ACC112 (cell line): ENCODE measurements around the gene TYSND1.
A peak's percentile ranks its signal among the peaks of the same experiment; 100 is the strongest.
"Not testable (repeated sequence)": the region's sequence is repeated elsewhere in the genome, so short reads cannot be mapped to it uniquely, and the experiment has no call there.

Source experiments
- H2AFZ ChIP-seq: fragments of 200-600 bp; sonication (generic); one replicate; pipeline ENCODE4 v1.6.0; 2017; ENCODE audit warnings: antibody characterized with exemption, low read length; ENCODE audit not compliant: unreplicated experiment
- H3K27ac ChIP-seq: fragments of 200-600 bp; sonication (generic); 2 replicates; pipeline ENCODE4 v1.5.1; 2014; ENCODE audit warnings: low read depth, mild to moderate bottlenecking, antibody characterized with exemption, low read length, moderate library complexity
- H3K27me3 ChIP-seq: fragments of 200-600 bp; sonication (generic); 2 replicates; pipeline ENCODE4 v1.6.1; 2014; ENCODE audit warnings: mild to moderate bottlenecking, antibody characterized with exemption, low read length, moderate library complexity, mixed read lengths; ENCODE audit not compliant: insufficient read depth
- H3K36me3 ChIP-seq: fragments of 200-600 bp; sonication (generic); 2 replicates; pipeline ENCODE4 v1.6.1; 2016; ENCODE audit warnings: mild to moderate bottlenecking, antibody characterized with exemption, low read length, moderate library complexity, mixed read lengths; ENCODE audit not compliant: insufficient read depth
- H3K4me1 ChIP-seq: fragments of 200-600 bp; sonication (generic); one replicate; pipeline ENCODE4 v1.6.1; 2016; ENCODE audit warnings: low read length, mixed read lengths; ENCODE audit not compliant: insufficient read depth, unreplicated experiment, control insufficient read depth
- H3K4me3 ChIP-seq: fragments of 200-600 bp; sonication (generic); 2 replicates; pipeline ENCODE4 v1.5.1; 2014; ENCODE audit warnings: mild to moderate bottlenecking, low read depth, low read length
- H3K79me2 ChIP-seq: fragments of 200-600 bp; sonication (generic); one replicate; pipeline ENCODE4 v1.6.0; 2016; ENCODE audit warnings: low read length; ENCODE audit not compliant: control insufficient read depth, unreplicated experiment, insufficient read depth

TYSND1 gene

DNA sequence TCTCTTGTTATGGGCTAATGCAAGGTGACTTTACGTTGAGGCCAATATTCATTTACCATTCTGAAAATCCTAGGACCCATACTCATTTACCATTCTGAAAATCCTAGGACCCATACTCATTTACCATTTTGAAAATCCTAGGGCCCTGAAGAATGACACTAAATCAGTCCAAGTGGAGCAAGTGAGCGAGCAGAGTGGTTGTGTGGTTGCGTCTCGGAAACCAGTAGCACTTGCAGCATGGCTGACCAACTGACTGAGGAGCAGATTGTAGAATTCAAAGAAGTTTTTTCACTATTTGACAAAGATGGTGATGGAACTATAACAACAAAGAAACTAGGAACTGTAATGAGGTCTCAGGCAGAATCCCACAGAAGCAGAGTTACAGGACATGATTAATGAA lies 16.9 kb upstream of the TYSND1 start:
- Histone ChIP-seq H3K27me3 (no peaks in the 10 kb centered on the region), H3K4me1 (peaks cover 61% of the 10 kb centered on the region), H3K27ac (peak overlapping the region; percentile 55), H2AFZ (no peak overlapping the region), H3K36me3 (peaks cover 45% of the 10 kb centered on the region), H3K79me2 (peaks cover 92% of the 10 kb centered on the region), H3K4me3 (peak overlapping the region; percentile 38; the same call in 1 of the 2 replicates)

DNA sequence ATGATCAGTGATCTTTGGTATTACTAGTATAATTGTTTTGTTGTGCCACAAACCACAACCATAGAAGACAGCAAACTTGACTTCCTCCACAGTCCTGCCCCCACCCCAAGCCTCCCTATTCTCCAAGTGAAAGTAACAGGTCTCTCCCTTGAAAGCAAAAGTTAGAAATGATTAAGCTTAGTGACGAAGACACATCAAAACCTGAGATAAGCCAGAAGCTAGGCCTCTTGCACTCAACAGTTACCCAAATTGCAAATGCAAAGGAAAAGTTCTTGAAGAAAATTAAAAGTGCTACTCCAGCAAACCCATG lies 16.3 kb upstream of the TYSND1 start:
- Histone ChIP-seq H3K27ac (peak overlapping the region; percentile 55), H3K36me3 (peaks cover 51% of the 10 kb centered on the region), H2AFZ (no peak overlapping the region), H3K4me1 (peaks cover 61% of the 10 kb centered on the region), H3K27me3 (no peaks in the 10 kb centered on the region), H3K79me2 (peaks cover 92% of the 10 kb centered on the region), H3K4me3 (peak overlapping the region; percentile 50)

DNA sequence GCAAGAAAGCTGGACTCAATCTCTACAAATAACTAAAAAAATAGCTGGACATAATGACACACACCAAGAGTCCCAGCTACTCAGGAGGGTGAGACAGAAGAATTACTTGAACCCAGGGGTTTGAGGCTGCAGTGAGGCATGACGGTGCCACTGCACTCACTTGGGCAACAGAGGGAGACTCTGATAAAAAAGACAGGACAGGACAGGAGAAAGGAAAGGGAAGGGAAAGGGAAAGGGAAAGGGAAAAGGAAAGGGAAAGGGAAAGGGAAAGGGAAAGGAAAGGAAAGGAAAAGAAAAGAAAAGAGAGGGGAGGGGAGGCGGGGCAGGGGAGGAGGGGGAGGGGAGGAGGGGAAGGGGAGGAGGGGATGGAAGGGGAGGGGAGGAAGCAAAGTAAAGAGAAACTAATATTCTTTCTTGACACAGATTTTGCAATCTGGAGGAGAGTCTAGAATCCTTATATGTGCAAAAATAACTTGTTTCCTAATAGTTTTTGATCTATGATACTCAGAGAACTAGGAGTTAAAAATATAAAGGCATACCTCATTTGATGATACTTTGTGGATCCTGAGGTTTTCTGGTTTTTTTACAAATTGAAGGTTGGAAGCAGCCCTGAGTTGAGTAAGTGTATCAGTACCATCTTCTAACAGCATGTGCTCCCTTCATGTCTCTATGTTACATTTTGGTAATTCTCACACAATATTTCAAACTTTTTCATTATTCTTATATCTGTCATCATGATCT lies 15.8 kb upstream of the TYSND1 start:
- Histone ChIP-seq H3K36me3 (peaks cover 55% of the 10 kb centered on the region), H3K4me3 (peak overlapping the region; percentile 50)

DNA sequence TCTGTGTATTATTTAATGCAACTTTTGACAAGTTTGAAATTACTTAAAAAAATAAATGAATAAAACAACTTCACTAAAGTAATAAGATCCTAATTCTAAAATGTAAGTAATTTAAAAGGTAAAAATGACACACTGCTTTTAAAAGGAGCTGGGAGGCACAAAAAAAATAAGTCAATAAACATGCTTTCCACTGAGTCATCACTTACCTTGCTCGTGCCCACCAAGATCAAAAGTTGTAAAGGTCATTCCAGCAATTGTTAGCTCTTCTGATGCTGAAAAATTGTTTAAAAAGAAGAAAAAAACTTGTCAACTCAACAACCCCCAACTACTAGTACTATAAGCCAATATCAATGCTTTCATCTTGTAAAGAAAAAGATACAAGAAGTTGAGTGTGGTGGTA lies 14.3 kb upstream of the TYSND1 start:
- Histone ChIP-seq H3K36me3 (peaks cover 50% of the 10 kb centered on the region), H2AFZ (no peak overlapping the region), H3K79me2 (peaks cover 87% of the 10 kb centered on the region), H3K27me3 (no peaks in the 10 kb centered on the region), H3K4me3 (no peak overlapping the region), H3K27ac (peak overlapping the region; percentile 52), H3K4me1 (peaks cover 54% of the 10 kb centered on the region)

More for the DNA sequence above, 15.8 kb upstream of the TYSND1 start:
- H2AFZ ChIP-seq: no peak overlapping the region
- peaks cover 92% of the 10 kb centered on the region for H3K79me2 ChIP-seq
- no peaks in the 10 kb centered on the region for H3K27me3 ChIP-seq
- H3K27ac ChIP-seq: peak overlapping the region; percentile 55
- peaks cover 58% of the 10 kb centered on the region for H3K4me1 ChIP-seq

DNA sequence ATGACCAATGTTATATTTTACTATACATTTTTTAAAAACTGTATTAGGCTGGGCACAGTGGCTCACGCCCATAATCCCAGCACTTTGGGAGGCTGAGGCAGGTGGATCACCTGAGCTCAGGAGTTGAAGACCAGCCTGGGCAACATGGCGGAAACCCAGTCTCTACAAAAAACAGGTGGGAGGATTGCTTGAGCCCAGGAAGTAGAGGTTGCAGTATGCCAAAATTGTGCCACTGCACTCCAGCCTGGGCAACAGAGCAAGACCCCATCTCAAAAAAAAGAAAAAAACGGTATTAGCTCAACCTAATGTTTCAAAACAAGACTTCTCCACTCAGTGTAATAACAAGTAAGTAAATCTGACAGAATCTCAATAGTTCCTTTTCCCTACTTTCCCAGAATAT lies 12.9 kb upstream of the TYSND1 start:
- Histone ChIP-seq H3K79me2 (peaks cover 87% of the 10 kb centered on the region), H3K4me1 (peaks cover 53% of the 10 kb centered on the region), H3K27ac (peak overlapping the region; percentile 25; the same call in 1 of the 2 replicates), H3K36me3 (peaks cover 49% of the 10 kb centered on the region)
- H2AFZ ChIP-seq, H3K27me3 ChIP-seq, H3K4me3 ChIP-seq: not testable (repeated sequence)

DNA sequence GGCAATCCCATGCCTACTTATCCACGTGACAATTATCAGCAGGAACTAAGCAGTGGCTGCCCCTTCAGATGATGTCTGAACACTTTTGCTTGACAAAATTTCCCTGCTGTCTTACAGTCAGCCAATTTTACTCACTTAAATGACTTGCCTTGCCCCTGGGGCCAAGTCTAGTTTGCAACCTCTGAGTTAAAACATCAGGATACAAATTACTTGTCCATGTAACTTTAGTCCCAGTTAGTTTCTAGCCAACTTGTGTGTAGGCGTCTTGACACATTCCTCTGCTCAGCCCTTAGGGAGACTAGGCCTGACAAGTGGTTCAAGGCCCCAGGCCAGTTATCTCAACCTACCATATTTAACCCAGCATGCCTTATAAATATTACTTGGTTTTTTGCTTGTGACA lies 11.6 kb upstream of the TYSND1 start:
- no peaks in the 10 kb centered on the region for H3K27me3 ChIP-seq
- H3K4me1 ChIP-seq: peaks cover 41% of the 10 kb centered on the region

DNA sequence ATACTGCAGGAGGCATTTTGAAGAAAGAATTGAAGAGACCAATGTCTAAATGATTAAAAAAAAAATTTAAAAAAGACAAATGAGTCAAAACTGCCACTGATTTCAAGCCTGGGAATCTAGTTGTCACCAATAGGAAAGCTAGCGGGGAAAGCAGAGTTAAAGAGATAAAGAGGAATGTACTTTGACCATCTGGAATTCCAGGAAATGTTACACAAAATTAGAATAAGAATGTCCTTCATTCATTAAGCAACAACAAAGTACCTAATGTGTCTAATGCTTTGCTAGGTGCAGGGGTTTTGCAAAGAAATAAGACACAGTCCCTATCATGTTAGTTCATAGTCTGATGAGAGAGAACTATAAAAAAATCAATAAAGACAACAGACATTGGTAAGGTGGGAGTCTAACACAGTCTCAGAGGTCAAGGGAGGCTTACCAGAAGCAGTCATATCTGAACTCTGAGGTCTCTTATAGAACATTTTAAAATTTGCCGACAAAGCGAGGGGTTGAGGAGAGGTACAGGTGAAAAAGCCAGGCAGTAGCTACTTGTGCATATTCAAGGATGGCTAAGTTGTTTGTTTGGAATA lies 8.8 kb upstream of the TYSND1 start:
- Histone ChIP-seq H3K79me2 (peaks cover 75% of the 10 kb centered on the region), H3K4me3 (no peak overlapping the region), H3K27me3 (no peaks in the 10 kb centered on the region), H3K36me3 (peaks cover 59% of the 10 kb centered on the region), H3K27ac (no peak overlapping the region), H3K4me1 (peaks cover 17% of the 10 kb centered on the region), H2AFZ (no peak overlapping the region)

More for the DNA sequence above, 11.6 kb upstream of the TYSND1 start:
- no peak overlapping the region for H2AFZ ChIP-seq
- peak overlapping the region; percentile 40 for H3K27ac ChIP-seq
- peaks cover 54% of the 10 kb centered on the region for H3K36me3 ChIP-seq
- H3K4me3 ChIP-seq: 0 out of 2 replicates have a peak overlapping the region, but pooled peaks have one; percentile 3
- peaks cover 86% of the 10 kb centered on the region for H3K79me2 ChIP-seq

DNA sequence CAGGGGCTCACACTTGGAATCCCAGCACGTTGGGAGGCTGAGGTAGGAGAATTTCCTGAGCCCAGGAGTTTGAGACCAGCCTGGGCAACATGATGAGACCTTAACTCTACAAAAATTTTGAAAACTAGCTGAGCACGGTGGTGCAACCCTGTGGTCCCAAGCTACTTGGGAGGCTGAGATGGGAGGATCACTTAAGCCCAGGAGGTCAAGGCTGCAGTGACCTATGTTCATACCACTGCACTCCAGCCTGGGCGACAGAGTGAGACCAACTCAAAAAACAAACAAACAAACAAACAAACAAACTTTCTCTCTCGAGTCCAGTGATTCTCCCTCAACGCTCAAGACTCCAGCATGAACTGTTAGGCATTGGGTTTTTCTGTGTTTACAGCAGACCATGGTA lies 2.0 kb upstream of the TYSND1 start:
- Histone ChIP-seq H3K4me3 (no peak overlapping the region), H3K36me3 (peaks cover 21% of the 10 kb centered on the region), H3K79me2 (peaks cover 30% of the 10 kb centered on the region), H3K4me1 (peaks cover 14% of the 10 kb centered on the region), H3K27me3 (no peaks in the 10 kb centered on the region), H3K27ac (peak overlapping the region; percentile 12; the same call in 1 of the 2 replicates), H2AFZ (no peak overlapping the region)

DNA sequence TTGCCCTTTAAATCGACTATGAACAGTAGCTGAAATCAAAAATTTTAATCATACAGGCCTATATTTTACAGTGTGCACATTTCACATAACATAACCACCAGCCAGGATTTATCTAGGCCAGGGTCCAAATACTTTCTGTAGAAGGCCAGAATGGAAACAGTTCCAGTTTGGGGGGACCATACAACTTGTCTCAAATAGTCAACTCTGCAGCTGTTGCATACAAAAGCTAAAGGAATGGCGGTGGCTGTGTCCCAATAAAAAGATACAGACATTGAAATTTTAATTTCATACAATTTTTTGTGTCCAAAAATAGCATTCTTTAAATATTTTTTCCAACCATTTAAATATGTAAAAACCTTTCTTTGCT lies 742 bp upstream of the TYSND1 start:
- Histone ChIP-seq H3K4me3 (peak overlapping the region; percentile 85), H2AFZ (no peak overlapping the region), H3K27ac (peak overlapping the region; percentile 64), H3K79me2 (peaks cover 20% of the 10 kb centered on the region), H3K4me1 (peaks cover 14% of the 10 kb centered on the region), H3K36me3 (peaks cover 8% of the 10 kb centered on the region; the same call in 1 of the 2 replicates), H3K27me3 (no peaks in the 10 kb centered on the region)

DNA sequence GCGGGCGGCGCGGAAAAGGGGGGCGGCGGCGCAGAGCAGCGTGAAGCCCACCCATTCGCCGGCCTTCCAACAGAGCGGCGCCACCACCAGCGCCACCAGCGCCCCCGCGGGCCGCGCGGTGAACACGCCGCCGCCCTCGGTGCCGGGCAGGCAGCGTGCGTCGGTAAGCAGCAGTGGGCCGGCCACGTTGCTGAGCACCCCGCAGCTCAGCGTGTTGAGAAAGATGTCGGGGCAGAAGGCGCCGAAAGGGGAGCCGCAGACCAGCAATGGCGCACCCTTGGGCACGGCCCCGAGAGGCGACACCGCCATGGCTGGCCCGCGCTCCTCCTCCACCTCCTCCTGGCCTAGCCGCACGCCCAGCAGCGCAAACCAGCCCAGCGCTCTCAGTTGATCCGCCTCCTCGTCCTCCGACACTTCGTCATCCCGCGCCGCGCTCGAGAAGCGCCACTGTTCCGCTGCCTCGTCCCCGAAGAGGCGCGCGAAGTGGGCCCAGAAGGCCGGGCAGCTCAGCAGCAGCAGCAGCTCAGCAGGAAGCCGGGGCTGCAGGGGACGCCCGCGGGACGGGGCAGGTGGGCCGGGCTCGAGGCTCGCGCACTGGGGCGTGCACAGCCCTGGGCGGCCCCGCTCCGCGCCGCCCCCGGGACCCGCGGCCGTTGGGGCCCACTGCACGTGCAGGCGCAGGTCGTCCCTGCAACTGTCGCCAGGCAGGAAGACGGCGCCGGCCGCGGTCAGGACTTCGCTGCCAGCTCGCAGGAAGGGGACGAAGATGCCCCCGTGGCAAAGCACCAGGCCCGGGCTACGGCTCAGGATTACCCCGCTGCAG lies 623 bp downstream of the TYSND1 start:
- H3K4me1 ChIP-seq: peaks cover 14% of the 10 kb centered on the region

More for the DNA sequence above, 623 bp downstream of the TYSND1 start:
- Histone ChIP-seq H3K27ac (peak overlapping the region; percentile 71), H3K27me3 (no peaks in the 10 kb centered on the region), H3K4me3 (peak overlapping the region; percentile 85), H2AFZ (peak overlapping the region; percentile 67), H3K36me3 (no peaks in the 10 kb centered on the region), H3K79me2 (peaks cover 12% of the 10 kb centered on the region)
